ENCODE results near the gene FAM81A.

The FAM81A gene

DNA sequence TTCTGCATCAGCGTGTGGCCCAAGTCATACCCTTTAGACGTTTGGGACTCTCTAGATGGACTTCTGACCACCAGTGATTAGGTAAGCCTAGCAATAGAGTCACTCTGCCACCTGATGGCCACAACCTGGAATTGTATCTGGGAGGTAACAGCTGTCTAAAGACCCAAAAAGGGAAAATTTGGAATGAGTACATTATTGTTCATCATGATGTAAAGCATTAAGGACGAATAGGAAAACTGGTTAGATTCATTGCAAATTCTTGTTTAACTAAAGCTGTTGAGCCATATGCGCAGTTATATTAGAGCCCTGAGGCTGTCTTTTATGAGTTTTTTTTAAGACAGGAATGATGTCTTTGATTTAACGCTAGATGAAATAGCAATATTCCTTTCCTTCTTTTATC is 63.6 kb downstream of the FAM81A start:
- no peak overlapping the region for H3K4me2 ChIP-seq (ENCODE audit: insufficient read depth, low read length)
- no peaks in the 10 kb centered on the region for H3K4me1 ChIP-seq (ENCODE audit: insufficient read depth, low read length)
- no peaks in the 10 kb centered on the region for H3K9me3 ChIP-seq (ENCODE audit: insufficient read depth, low read length, severe bottlenecking)
- H3K79me2 ChIP-seq (ENCODE audit: insufficient read depth, low read length) = no peaks in the 10 kb centered on the region
- H3K36me3 ChIP-seq (ENCODE audit: insufficient read depth, low read length) = no peaks in the 10 kb centered on the region
- ATAC-seq (ENCODE audit: insufficient read depth, low read depth) = no peak
- H3K27ac ChIP-seq (ENCODE audit: low read length) = no peak overlapping the region
- no peak overlapping the region for H3K9ac ChIP-seq (ENCODE audit: low read depth, low read length)
- no peaks in the 10 kb centered on the region for H3K27me3 ChIP-seq (ENCODE audit: insufficient read depth, low read length, poor library complexity)
- no peak for DNase-seq
- TF ChIP-seq EZH2 (IDR thresholded peaks at IDR 0.05; ENCODE audit: borderline replicate concordance, low read depth, low read length, severe bottlenecking) = no peak
- TF ChIP-seq, protein P1, sequence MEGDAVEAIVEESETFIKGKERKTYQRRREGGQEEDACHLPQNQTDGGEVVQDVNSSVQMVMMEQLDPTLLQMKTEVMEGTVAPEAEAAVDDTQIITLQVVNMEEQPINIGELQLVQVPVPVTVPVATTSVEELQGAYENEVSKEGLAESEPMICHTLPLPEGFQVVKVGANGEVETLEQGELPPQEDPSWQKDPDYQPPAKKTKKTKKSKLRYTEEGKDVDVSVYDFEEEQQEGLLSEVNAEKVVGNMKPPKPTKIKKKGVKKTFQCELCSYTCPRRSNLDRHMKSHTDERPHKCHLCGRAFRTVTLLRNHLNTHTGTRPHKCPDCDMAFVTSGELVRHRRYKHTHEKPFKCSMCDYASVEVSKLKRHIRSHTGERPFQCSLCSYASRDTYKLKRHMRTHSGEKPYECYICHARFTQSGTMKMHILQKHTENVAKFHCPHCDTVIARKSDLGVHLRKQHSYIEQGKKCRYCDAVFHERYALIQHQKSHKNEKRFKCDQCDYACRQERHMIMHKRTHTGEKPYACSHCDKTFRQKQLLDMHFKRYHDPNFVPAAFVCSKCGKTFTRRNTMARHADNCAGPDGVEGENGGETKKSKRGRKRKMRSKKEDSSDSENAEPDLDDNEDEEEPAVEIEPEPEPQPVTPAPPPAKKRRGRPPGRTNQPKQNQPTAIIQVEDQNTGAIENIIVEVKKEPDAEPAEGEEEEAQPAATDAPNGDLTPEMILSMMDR (IDR thresholded peaks at IDR 0.05; ENCODE audit: borderline replicate concordance, extremely low read depth, low read length, poor library complexity, severe bottlenecking) = peak; percentile 41
- H4K20me1 ChIP-seq (ENCODE audit: insufficient read depth, low read length) = no peaks in the 10 kb centered on the region
- H2AFZ ChIP-seq (ENCODE audit: low read depth, low read length) = no peak overlapping the region
- H3K4me3 ChIP-seq (ENCODE audit: low read depth in 1 of 2, low read length in 2 of 2) = no peak overlapping the region

- no peak overlapping the region for H3K27ac ChIP-seq (ENCODE audit: low read length)
- no peaks in the 10 kb centered on the region for H3K9me3 ChIP-seq (ENCODE audit: insufficient read depth, low read length, severe bottlenecking)
- no peaks in the 10 kb centered on the region for H3K4me1 ChIP-seq (ENCODE audit: insufficient read depth, low read length)
- H3K9ac ChIP-seq (ENCODE audit: low read depth, low read length) = no peak overlapping the region
- DNase-seq (no peak), ATAC-seq (ENCODE audit: insufficient read depth, low read depth) (no peak)
- no peak overlapping the region for H3K4me2 ChIP-seq (ENCODE audit: insufficient read depth, low read length)
- no peaks in the 10 kb centered on the region for H3K27me3 ChIP-seq (ENCODE audit: insufficient read depth, low read length, poor library complexity)
- H3K4me3 ChIP-seq (ENCODE audit: low read depth in 1 of 2, low read length in 2 of 2) = no peak overlapping the region
- H4K20me1 ChIP-seq (ENCODE audit: insufficient read depth, low read length) = no peaks in the 10 kb centered on the region
- no peaks in the 10 kb centered on the region for H3K36me3 ChIP-seq (ENCODE audit: insufficient read depth, low read length)
- no peak overlapping the region for H2AFZ ChIP-seq (ENCODE audit: low read depth, low read length)
- TF ChIP-seq, protein P1 (IDR thresholded peaks at IDR 0.05; ENCODE audit: borderline replicate concordance, extremely low read depth, low read length, poor library complexity, severe bottlenecking) = no peak
- TF ChIP-seq EZH2 (IDR thresholded peaks at IDR 0.05; ENCODE audit: borderline replicate concordance, low read depth, low read length, severe bottlenecking) = no peak
- no peaks in the 10 kb centered on the region for H3K79me2 ChIP-seq (ENCODE audit: insufficient read depth, low read length)
Observed at GRCh38 chr15:59515190-59515589, 77.2 kb downstream of the FAM81A start.

GRCh38 chr15:59516655-59517461 is 78.9 kb downstream of the FAM81A start:
- no peaks in the 10 kb centered on the region for H4K20me1 ChIP-seq (ENCODE audit: insufficient read depth, low read length)
- H3K4me3 ChIP-seq (ENCODE audit: low read depth in 1 of 2, low read length in 2 of 2) = no peak overlapping the region
- no peak overlapping the region for H3K4me2 ChIP-seq (ENCODE audit: insufficient read depth, low read length)
- H3K27me3 ChIP-seq (ENCODE audit: insufficient read depth, low read length, poor library complexity) = no peaks in the 10 kb centered on the region
- no peak overlapping the region for H2AFZ ChIP-seq (ENCODE audit: low read depth, low read length)
- DNase-seq (no peak), ATAC-seq (ENCODE audit: insufficient read depth, low read depth) (no peak)
- H3K9me3 ChIP-seq (ENCODE audit: insufficient read depth, low read length, severe bottlenecking) = no peaks in the 10 kb centered on the region
- no peak overlapping the region for H3K27ac ChIP-seq (ENCODE audit: low read length)
- no peak for TF ChIP-seq EZH2 (IDR thresholded peaks at IDR 0.05; ENCODE audit: borderline replicate concordance, low read depth, low read length, severe bottlenecking)
- TF ChIP-seq, protein P1 (IDR thresholded peaks at IDR 0.05; ENCODE audit: borderline replicate concordance, extremely low read depth, low read length, poor library complexity, severe bottlenecking) = no peak
- H3K9ac ChIP-seq (ENCODE audit: low read depth, low read length) = no peak overlapping the region
- H3K4me1 ChIP-seq (ENCODE audit: insufficient read depth, low read length) = no peaks in the 10 kb centered on the region
- H3K36me3 ChIP-seq (ENCODE audit: insufficient read depth, low read length) = no peaks in the 10 kb centered on the region
- no peaks in the 10 kb centered on the region for H3K79me2 ChIP-seq (ENCODE audit: insufficient read depth, low read length)
